IMR-90 (cell line): ENCODE measurements around the gene SCNN1B. TPM values are rescaled to one million over a fixed set of nuclear protein-coding genes. Genes with fewer than 3 reads are reported as not detected.

Source experiments
- ATAC-seq: fragments of 200-7000 bp; cut with Tn5 transposase; 2 replicates; pipeline ENCODE4 v1.9.1; 2020; ENCODE audit warnings: low read depth, mild to moderate bottlenecking, moderate library complexity
- BruUV-seq: library from RNA; stranded (reverse); fragments of 400-500 nt; replicated peaks from 2 replicates; lab custom pipeline; 2021; lab: Mats Ljungman, UMichigan
- CTCF ChIA-PET: fragments of 300-600 bp; formaldehyde crosslinking; extraction: SDS; loops from one replicate; lab custom pipeline; 2021; ENCODE audit warnings: antibody characterized with exemption; lab: Yijun Ruan, JAX
- POLR2A ChIA-PET: fragments of 300-600 bp; sonication (Branson Sonifier 250); formaldehyde crosslinking; loops from one replicate; lab custom pipeline; 2022; ENCODE audit warnings: antibody characterized with exemption; ENCODE audit not compliant: unreplicated experiment; lab: Charles Lee
- DNase-seq: peaks from one replicate; pipeline ENCODE4 v3.0.0; 2013
- H2AFZ ChIP-seq: replicated peaks from 2 replicates; pipeline ENCODE3; 2013; ENCODE audit warnings: low read length, mild to moderate bottlenecking; ENCODE audit not compliant: poor library complexity
- H2AK5ac ChIP-seq: 2 replicates; pipeline ENCODE4 v1.6.1; 2013; ENCODE audit warnings: low read depth, low read length, inconsistent platforms
- H2AK9ac ChIP-seq: replicated peaks from 2 replicates; pipeline ENCODE3; 2013; ENCODE audit warnings: mild to moderate bottlenecking, low read depth, low read length, moderate library complexity; ENCODE audit not compliant: poor library complexity
- H2BK120ac ChIP-seq: 2 replicates; pipeline ENCODE4 v1.6.1; 2013; ENCODE audit warnings: low read depth, low read length, inconsistent platforms
- H2BK15ac ChIP-seq: 3 replicates; pipeline ENCODE4 v1.6.1; 2013; ENCODE audit warnings: low read depth, low read length, inconsistent platforms
- H2BK20ac ChIP-seq: 2 replicates; pipeline ENCODE4 v1.6.1; 2013; ENCODE audit warnings: low read depth, mild to moderate bottlenecking, inconsistent platforms, low read length, moderate library complexity
- H2BK5ac ChIP-seq: 2 replicates; pipeline ENCODE4 v1.6.1; 2013; ENCODE audit warnings: mild to moderate bottlenecking, low read depth, low read length, inconsistent platforms; ENCODE audit not compliant: poor library complexity, severe bottlenecking
- H3K14ac ChIP-seq: replicated peaks from 2 replicates; pipeline ENCODE4 v1.6.1; 2013; ENCODE audit warnings: low read depth, low read length, inconsistent platforms
- H3K18ac ChIP-seq: 2 replicates; pipeline ENCODE4 v1.6.1; 2013; ENCODE audit warnings: low read depth, low read length, control low read depth
- H3K23ac ChIP-seq: 2 replicates; pipeline ENCODE4 v1.6.1; 2013; ENCODE audit warnings: low read depth, low read length, inconsistent platforms
- H3K27ac ChIP-seq: 2 replicates; pipeline ENCODE4 v1.5.1; 2013; ENCODE audit warnings: mild to moderate bottlenecking, control low read depth, low read length; ENCODE audit not compliant: insufficient read depth
- H3K27me3 ChIP-seq: 2 replicates; pipeline ENCODE4 v1.6.1; 2013; ENCODE audit warnings: low read length; ENCODE audit not compliant: control insufficient read depth, insufficient read depth
- H3K36me3 ChIP-seq: 2 replicates; pipeline ENCODE4 v1.6.1; 2013; ENCODE audit warnings: low read length, mixed read lengths; ENCODE audit not compliant: control insufficient read depth, insufficient read depth
- H3K4ac ChIP-seq: 2 replicates; pipeline ENCODE4 v1.6.1; 2013; ENCODE audit warnings: low read depth, low read length, inconsistent platforms
- H3K4me1 ChIP-seq: 2 replicates; pipeline ENCODE4 v1.6.1; 2013; ENCODE audit warnings: low read length, mixed read lengths; ENCODE audit not compliant: control insufficient read depth, insufficient read depth
- H3K4me2 ChIP-seq: 2 replicates; pipeline ENCODE4 v1.6.1; 2013; ENCODE audit warnings: low read depth, mild to moderate bottlenecking, control low read depth, low read length, moderate library complexity
- H3K4me3 ChIP-seq: 2 replicates; pipeline ENCODE4 v1.5.1; 2013; ENCODE audit warnings: low read depth, mild to moderate bottlenecking, control low read depth, low read length, moderate library complexity; ENCODE audit not compliant: insufficient read depth
- H3K56ac ChIP-seq: 2 replicates; pipeline ENCODE4 v1.6.1; 2013; ENCODE audit warnings: low read length, inconsistent platforms; ENCODE audit not compliant: insufficient read depth; ENCODE audit errors: extremely low read depth
- H3K79me1 ChIP-seq, 2 experiments: 2 replicates each; pipeline ENCODE4 v1.6.1; 2013; ENCODE audit warnings: low read length in 2 of 2, inconsistent platforms in 1 of 2, low read depth in 1 of 2
- H3K9ac ChIP-seq: 2 replicates; pipeline ENCODE4 v1.6.1; 2013; ENCODE audit warnings: low read depth, low read length, control low read depth
- H3K9me1 ChIP-seq: 2 replicates; pipeline ENCODE4 v1.6.1; 2013; ENCODE audit warnings: low read length, inconsistent platforms; ENCODE audit not compliant: insufficient read depth
- H3K9me3 ChIP-seq: 2 replicates; pipeline ENCODE4 v1.6.1; 2013; ENCODE audit warnings: low read length; ENCODE audit not compliant: control insufficient read depth, insufficient read depth
- H4K20me1 ChIP-seq: 2 replicates; pipeline ENCODE4 v1.6.1; 2013; ENCODE audit warnings: low read length, inconsistent platforms; ENCODE audit not compliant: insufficient read depth
- H4K5ac ChIP-seq: 2 replicates; pipeline ENCODE4 v1.6.1; 2013; ENCODE audit warnings: mild to moderate bottlenecking, low read depth, low read length, control low read depth
- H4K8ac ChIP-seq, 2 experiments: 2 replicates each; pipeline ENCODE4 v1.6.1; 2013; ENCODE audit warnings: low read depth in 2 of 2, low read length in 2 of 2, control low read depth in 1 of 2, inconsistent platforms in 1 of 2
- H4K91ac ChIP-seq: 2 replicates; pipeline ENCODE4 v1.6.1; 2013; ENCODE audit warnings: low read depth, low read length, inconsistent platforms; ENCODE audit not compliant: insufficient read depth
- BHLHE40 ChIP-seq: fragments of 150-350 bp; IDR thresholded peaks from 2 replicates; pipeline ENCODE4 v1.6.1; 2016; ENCODE audit warnings: mild to moderate bottlenecking, low read depth, low read length
- CEBPB ChIP-seq: IDR thresholded peaks from 2 replicates; pipeline ENCODE4 v1.6.1; 2012; ENCODE audit warnings: low read depth, low read length, improper control_type of control experiment
- CHD1 ChIP-seq: IDR thresholded peaks from 2 replicates; pipeline ENCODE4 v1.6.1; 2012; ENCODE audit warnings: low read depth, low read length, improper control_type of control experiment
- FOS ChIP-seq: fragments of 150-350 bp; IDR thresholded peaks from 2 replicates; pipeline ENCODE4 v1.6.1; 2016; ENCODE audit warnings: low read depth, low read length
- MAZ ChIP-seq: IDR thresholded peaks from 2 replicates; pipeline ENCODE4 v1.6.1; 2012; ENCODE audit warnings: low read depth, mild to moderate bottlenecking, low read length, improper control_type of control experiment, moderate library complexity, borderline replicate concordance
- MXI1 ChIP-seq: IDR thresholded peaks from 2 replicates; pipeline ENCODE4 v1.6.1; 2012; ENCODE audit warnings: low read depth, mild to moderate bottlenecking, low read length, moderate library complexity, borderline replicate concordance
- NFE2L2 ChIP-seq: fragments of 150-350 bp; IDR thresholded peaks from 2 replicates; pipeline ENCODE4 v1.6.1; 2016; ENCODE audit warnings: low read depth, mild to moderate bottlenecking, low read length
- POLR2A ChIP-seq: IDR thresholded peaks from 2 replicates; pipeline ENCODE4 v1.6.1; 2012; ENCODE audit warnings: mild to moderate bottlenecking, low read depth, low read length
- RAD21 ChIP-seq: IDR thresholded peaks from 2 replicates; pipeline ENCODE4 v1.6.1; 2012; ENCODE audit warnings: low read length, improper control_type of control experiment
- RCOR1 ChIP-seq: IDR thresholded peaks from 2 replicates; pipeline ENCODE4 v1.6.1; 2012; ENCODE audit warnings: mild to moderate bottlenecking, low read length, improper control_type of control experiment; ENCODE audit not compliant: insufficient replicate concordance
- RFX5 ChIP-seq: IDR thresholded peaks from 2 replicates; pipeline ENCODE4 v1.8.0; 2012; ENCODE audit warnings: low read depth, mild to moderate bottlenecking, low read length, moderate library complexity
- SMC3 ChIP-seq: fragments of 150-350 bp; IDR thresholded peaks from 2 replicates; pipeline ENCODE4 v1.6.1; 2016; ENCODE audit warnings: low read depth, mild to moderate bottlenecking, antibody characterized with exemption, low read length, moderate library complexity
- WGBS, 2 experiments: methylation state at CpG; one replicate each; pipeline versions ENCODE4 v1.1.5 to v1.1.7; 2013; ENCODE audit warnings: missing lambda C conversion rate in 2 of 2; ENCODE audit not compliant: insufficient read length in 1 of 2; ENCODE audit errors: extremely low coverage in 2 of 2; 5-methylcytosine and 5-hydroxymethylcytosine counted together
- dilution Hi-C: fragments of 300-500 bp; cut with HindIII; formaldehyde crosslinking; loops from one replicate; pipeline ENCODE4 v1.14.3; 2018; ENCODE audit warnings: low sequenced_read_pairs; ENCODE audit not compliant: unreplicated experiment
- in situ Hi-C: fragments of 300-500 bp; cut with MboI; formaldehyde crosslinking; loops from 3 replicates; pipeline ENCODE4 v1.14.3; 2019; ENCODE audit warnings: low sequenced_read_pairs, inconsistent platforms, mixed read lengths
- intact Hi-C: fragments of 100-400 bp; cut with micrococcal nuclease; formaldehyde crosslinking; loops from 2 replicates; pipeline ENCODE4 v1.10.0; 2022
- polyA plus RNA-seq, 3 experiments: library from polyadenylated mRNA; depleted of rRNA; stranded (reverse); fragments of >200 nt; gene quantifications; 2 replicates each; pipeline ENCODE4 v1.2.3, GENCODE V29; 2012; ENCODE audit warnings: low replicate concordance in 1 of 3
- total RNA-seq: library from RNA; depleted of rRNA; stranded (reverse); fragments of >200 nt; gene quantifications from 2 replicates; pipeline ENCODE4 v1.2.3, GENCODE V29; 2012
- TF ChIP-seq, protein P1 (sequence below): fragments of 150-350 bp; IDR thresholded peaks from 2 replicates; pipeline ENCODE4 v1.6.1; 2016; ENCODE audit warnings: low read depth, mild to moderate bottlenecking, low read length, moderate library complexity, borderline replicate concordance
- TF ChIP-seq, protein P2 (sequence below): conservative IDR thresholded peaks from 2 replicates; pipeline ENCODE4 v1.5.1; 2012; ENCODE audit warnings: mild to moderate bottlenecking, low read depth, low read length, improper control_type of control experiment

The SCNN1B gene
- total and polyA plus RNA-seq, 2 of the 4 experiments (the other 2 are of a cell fraction) = not detected

DNA sequence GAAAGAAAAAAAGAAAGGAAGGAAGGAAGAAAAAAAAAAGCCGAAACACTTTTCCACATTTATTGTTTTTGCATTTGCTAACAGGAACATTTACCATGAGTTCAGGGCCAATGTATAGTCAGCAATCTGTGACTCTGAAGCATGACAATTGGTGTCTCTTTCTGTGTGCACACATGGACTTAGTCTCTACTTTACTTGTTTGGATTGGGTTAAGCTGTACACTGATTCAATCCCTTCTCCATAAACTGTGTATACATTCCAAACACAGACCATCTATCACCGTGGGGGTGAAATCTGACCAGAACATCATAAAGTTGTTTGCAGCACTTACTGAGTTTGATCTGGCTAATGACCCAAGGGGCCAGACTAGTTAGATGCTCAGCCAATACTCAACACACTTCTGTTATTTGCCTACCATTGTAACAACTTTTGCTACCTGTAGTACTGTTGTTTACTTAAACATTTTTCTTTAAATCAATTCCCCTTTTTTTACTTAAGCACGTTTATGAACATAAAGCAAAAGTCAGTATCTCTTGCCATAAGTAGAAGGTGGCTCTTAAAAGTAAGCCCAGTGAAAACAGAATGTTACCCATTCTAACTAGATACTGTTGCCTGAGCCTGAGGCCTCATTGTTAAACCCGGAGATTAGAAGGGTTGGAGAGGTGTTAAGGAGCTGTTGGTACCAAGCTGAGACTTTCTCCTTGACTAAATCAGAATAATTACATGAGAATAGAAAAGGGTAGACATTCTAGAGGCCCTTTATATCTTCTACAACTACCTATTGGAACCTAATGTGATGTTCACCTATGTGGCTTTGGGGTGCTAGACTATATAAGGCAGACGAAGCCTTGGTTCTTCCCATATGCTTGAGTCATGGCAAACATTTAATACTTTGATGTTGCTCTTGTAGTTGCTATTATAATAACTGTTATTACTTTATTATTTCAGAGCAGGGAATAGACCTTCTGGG, 41.8 kb downstream of the SCNN1B start:
- H2BK20ac ChIP-seq = no peak overlapping the region
- no peaks in the 10 kb centered on the region for H3K4me1 ChIP-seq
- POLR2A ChIA-PET = no interaction called here
- H4K8ac ChIP-seq = no peak overlapping the region
- no peak overlapping the region for H3K9ac ChIP-seq
- H3K4ac ChIP-seq = no peak overlapping the region
- no peak overlapping the region for H3K23ac ChIP-seq
- no peak overlapping the region for H3K56ac ChIP-seq
- WGBS, 2 experiments = 0% methylated on average over 1 of the region's 5 CpGs; no CpG with 5 or more reads in 1 of the 2 experiments
- H4K91ac ChIP-seq = no peak overlapping the region
- H3K27me3 ChIP-seq = peaks cover 4% of the 10 kb centered on the region; the same call in 1 of the 2 replicates
- dilution Hi-C loops (no loop called here), intact Hi-C loops (no loop called here), in situ Hi-C loops (no loop called here)
- H3K9me3 ChIP-seq = no peaks in the 10 kb centered on the region
- H3K36me3 ChIP-seq = no peaks in the 10 kb centered on the region
- H3K9me1 ChIP-seq = no peaks in the 10 kb centered on the region
- no peaks in the 10 kb centered on the region for H3K79me1 ChIP-seq
- no peak overlapping the region for H3K14ac ChIP-seq
- H3K18ac ChIP-seq = no peak overlapping the region
- no peak overlapping the region for H3K4me2 ChIP-seq
- no peak overlapping the region for H2BK15ac ChIP-seq
- H4K5ac ChIP-seq = no peak overlapping the region
- no peak overlapping the region for H3K4me3 ChIP-seq
- no TSS peak for BruUV-seq
- no peak for DNase-seq
- no peak overlapping the region for H2AK5ac ChIP-seq
- H4K20me1 ChIP-seq = no peaks in the 10 kb centered on the region
- no peak overlapping the region for H2BK5ac ChIP-seq
- no peak for ATAC-seq
- no peak overlapping the region for H2BK120ac ChIP-seq
- H2AK9ac ChIP-seq = no peak overlapping the region
- no peak overlapping the region for H3K27ac ChIP-seq
- CTCF ChIA-PET = no interaction called here
- H2AFZ ChIP-seq = no peak overlapping the region
- no peak for TF ChIP-seq MAZ
- no peak for TF ChIP-seq SMC3
- no peak for TF ChIP-seq FOS
- TF ChIP-seq CHD1 = no peak
- TF ChIP-seq, protein P1, sequence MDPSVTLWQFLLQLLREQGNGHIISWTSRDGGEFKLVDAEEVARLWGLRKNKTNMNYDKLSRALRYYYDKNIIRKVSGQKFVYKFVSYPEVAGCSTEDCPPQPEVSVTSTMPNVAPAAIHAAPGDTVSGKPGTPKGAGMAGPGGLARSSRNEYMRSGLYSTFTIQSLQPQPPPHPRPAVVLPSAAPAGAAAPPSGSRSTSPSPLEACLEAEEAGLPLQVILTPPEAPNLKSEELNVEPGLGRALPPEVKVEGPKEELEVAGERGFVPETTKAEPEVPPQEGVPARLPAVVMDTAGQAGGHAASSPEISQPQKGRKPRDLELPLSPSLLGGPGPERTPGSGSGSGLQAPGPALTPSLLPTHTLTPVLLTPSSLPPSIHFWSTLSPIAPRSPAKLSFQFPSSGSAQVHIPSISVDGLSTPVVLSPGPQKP = no peak
- no peak for TF ChIP-seq MXI1
- TF ChIP-seq RCOR1 = no peak
- TF ChIP-seq NFE2L2 = no peak
- TF ChIP-seq CEBPB = no peak
- no peak for TF ChIP-seq POLR2A
- TF ChIP-seq, protein P2, sequence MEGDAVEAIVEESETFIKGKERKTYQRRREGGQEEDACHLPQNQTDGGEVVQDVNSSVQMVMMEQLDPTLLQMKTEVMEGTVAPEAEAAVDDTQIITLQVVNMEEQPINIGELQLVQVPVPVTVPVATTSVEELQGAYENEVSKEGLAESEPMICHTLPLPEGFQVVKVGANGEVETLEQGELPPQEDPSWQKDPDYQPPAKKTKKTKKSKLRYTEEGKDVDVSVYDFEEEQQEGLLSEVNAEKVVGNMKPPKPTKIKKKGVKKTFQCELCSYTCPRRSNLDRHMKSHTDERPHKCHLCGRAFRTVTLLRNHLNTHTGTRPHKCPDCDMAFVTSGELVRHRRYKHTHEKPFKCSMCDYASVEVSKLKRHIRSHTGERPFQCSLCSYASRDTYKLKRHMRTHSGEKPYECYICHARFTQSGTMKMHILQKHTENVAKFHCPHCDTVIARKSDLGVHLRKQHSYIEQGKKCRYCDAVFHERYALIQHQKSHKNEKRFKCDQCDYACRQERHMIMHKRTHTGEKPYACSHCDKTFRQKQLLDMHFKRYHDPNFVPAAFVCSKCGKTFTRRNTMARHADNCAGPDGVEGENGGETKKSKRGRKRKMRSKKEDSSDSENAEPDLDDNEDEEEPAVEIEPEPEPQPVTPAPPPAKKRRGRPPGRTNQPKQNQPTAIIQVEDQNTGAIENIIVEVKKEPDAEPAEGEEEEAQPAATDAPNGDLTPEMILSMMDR = no peak
- TF ChIP-seq BHLHE40 = no peak
- TF ChIP-seq RAD21 = no peak
- TF ChIP-seq RFX5 = no peak
